Measurements from ENCODE around the gene ACSL1.

The ACSL1 gene

GRCh38 chr4:184810720-184811119, 15.0 kb downstream of the ACSL1 start:
- no peak for DNase-seq

GRCh38 chr4:184808713-184809050, 17.1 kb downstream of the ACSL1 start:
- no peak for DNase-seq

GRCh38 chr4:184807797-184808712, 17.7 kb downstream of the ACSL1 start:
- no peak for DNase-seq

GRCh38 chr4:184807256-184807655, 18.5 kb downstream of the ACSL1 start:
- DNase-seq = no peak

GRCh38 chr4:184806711-184807110, 19.1 kb downstream of the ACSL1 start:
- DNase-seq = no peak

DNA sequence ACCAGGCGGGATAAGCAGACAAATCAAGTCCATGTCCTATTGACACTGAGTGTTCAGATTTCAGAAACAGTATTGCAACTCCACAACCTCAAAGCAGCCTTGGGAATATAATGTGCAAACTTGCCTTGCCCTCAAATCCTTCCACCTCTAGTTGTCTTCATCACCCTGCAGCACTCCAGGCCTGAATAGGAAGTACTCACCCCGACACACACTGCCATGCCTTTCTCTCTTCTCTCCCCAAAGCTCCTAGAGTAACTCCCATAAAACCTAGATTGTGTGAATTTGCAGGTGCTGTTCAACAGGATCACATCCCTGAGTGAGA, 19.6 kb downstream of the ACSL1 start:
- no peak for DNase-seq

DNA sequence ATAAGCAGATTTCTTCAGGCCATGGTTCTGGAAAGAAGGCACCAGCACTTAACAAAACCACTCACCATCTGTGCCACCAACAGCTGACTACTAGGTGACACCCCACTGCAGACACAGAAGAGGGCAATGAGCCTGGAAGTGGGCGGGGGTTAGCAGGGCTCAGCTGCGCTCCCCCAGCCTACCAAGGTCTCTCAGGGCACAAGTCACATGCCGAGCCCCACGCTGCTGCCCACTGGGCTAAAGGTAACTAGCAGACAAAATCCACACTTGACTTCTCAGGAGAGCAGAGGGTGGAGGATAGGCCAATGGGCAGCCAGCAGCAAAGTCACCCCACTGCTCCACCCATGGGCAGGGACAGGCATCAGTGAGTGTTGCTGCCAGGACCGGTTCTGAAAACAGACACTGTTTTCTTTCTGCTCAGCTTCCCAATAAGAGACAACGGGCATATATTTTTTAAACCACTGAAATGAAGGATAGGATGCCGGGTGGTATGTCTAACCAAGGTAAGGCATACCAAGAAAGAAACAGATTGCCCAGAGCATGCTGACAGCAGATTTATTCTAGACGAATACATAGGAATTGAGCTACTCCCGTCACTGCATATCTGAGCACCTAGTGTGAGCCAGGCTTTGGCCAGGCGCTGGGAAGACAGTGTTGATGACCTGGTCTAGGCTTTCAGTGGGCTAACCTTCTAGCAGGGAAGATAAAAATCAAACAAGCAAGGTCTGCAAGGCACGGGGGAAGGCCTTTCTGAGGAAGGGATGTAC, 20.1 kb downstream of the ACSL1 start:
- DNase-seq = no peak

DNA sequence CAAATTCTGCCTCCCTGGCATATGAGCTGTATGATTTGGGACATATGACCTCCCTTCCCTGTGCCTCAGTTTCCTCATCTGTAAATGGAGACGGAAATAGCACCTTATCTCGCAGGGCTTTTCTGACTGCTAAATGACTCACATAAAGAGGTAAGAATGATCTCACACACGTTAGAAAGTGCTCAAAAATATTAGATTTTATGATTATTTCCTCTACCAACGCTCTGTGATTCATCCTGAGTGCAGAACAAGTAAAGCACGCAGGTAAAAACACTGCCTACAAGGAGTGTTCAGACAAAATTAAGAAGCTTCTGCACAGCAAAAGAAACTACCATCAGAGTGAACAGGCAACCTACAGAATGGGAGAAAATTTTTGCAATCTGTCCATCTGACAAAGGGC, 21.1 kb downstream of the ACSL1 start:
- DNase-seq = no peak

DNA sequence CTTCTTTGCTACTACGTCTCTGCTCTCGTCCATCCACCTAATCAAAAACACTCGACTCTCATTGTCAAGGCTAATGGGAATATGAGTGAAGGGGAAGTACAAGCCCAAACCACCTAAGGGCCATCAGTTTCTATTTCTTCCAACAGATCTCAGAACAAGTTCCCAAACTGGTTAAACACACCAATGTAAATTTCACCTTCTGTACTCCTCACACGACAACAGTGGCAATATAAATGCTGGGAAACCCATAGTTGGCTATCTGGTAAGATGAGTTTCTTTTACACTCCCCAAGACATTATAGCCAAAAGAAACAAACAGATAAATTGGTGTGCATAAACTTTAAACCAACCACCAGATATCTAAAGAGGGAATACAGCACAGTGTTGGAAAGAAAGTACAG, 21.9 kb downstream of the ACSL1 start:
- DNase-seq = no peak

DNA sequence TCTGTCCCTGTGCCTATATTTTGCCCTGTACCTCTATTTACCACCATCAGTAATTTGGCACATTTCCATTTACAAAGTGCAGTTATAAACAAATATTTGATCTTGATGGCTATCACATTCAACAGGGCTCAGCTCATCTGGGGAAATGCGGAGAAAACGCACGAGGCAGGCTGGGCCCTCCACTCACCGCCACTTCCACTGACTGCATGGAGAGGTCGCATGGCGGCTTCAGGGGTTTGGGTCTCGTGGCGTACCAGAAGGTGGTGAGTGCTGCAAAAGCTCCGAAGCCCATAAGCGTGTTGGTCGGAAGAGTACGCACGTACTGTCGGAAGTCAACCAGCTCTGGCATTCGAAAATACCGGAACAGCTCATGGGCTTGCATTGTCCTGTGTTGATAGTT, 22.6 kb downstream of the ACSL1 start:
- no peak for DNase-seq

GRCh38 chr4:184802697-184803015, 23.1 kb downstream of the ACSL1 start:
- no peak for DNase-seq

- no peak for DNase-seq
These were observed 23.7 kb downstream of the ACSL1 start for GRCh38 chr4:184801781-184802696.

DNA sequence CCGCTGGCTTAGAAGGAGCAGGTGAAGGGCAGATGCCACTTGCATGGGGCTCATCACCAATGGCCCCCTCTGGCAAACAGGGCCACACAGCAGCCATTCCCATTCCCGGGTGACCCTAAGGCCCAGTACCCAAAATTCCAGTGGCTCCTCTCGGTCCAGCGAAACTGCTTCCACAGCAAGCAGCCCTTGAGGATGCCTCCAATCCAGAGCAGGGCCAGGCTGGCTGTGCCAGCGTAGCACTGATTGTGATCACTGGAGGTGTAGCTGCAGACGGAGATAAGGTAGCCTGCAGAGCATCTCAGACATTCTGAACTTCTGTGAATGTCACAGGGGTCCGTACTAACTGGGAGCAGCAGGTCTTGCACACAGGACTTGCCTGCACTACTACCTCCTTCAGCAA, 27.3 kb downstream of the ACSL1 start:
- DNase-seq = no peak

DNA sequence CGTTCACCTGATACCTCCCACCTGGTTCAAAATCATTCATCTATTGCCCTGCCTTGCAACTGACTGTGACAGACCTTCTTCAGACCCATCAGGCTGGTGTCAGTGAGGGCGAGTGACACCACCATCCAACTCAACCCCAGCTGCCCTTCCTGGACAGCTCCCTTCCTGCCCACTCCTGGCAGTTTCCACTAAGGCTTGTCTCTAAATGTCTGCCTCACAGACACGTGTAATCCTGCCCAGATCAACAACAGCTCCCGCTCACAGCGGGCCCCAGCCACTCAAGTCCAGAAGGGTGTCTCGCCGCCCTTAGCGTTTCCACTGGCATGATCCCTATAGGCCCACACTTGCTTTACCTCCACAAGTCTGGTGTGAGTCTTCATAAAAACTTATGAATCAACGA, 28.9 kb downstream of the ACSL1 start:
- no peak for DNase-seq

- no peak for DNase-seq
These were observed 30.4 kb downstream of the ACSL1 start for GRCh38 chr4:184795214-184795844.

DNA sequence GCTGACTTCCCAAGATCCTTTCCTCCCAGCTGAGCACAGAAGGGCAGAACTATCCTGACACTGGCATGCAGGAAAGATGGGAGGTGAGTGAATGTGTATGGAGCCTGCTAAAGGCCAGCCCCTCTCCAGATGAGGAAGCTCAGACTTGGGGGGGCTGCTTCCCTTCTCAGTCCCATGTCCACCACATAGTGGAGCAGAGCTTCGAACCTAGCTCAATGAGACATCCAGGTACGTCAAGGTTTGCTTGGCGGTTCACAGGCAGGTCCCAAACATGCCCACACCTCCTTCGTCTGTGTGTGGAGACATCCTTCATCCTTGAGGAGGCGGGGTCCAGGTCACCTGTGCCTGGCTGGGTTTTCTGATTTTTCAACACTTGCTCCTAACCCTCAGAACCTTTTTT, 31.3 kb downstream of the ACSL1 start:
- no peak for DNase-seq

DNA sequence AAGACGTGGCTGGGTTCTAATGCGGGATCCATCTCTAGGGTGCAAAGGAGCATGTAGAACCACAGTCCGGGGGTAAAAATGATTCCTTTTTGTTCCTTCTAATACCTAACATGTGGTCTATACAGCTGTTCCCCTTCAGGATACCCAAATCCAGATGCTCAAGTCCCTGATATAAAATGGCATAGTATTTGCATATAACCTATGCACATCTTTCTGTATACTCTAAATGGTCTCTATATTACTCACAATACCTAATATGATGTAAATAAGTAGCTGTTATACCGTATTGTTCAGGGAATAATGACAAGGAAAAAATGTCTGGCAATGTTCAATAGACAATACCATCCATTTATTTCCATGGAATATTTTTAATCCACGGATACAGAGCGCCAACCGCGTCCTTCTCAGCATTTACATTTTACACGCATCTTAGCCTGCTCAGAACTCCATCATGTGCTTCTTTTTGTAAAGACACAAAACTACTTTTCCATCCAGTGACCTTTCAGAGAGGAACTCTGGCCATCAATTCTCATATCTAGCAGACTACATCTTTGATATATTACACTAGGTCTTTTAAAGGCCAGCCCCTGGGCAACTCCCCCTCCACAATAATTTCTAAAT, 31.9 kb downstream of the ACSL1 start:
- no peak for DNase-seq

DNA sequence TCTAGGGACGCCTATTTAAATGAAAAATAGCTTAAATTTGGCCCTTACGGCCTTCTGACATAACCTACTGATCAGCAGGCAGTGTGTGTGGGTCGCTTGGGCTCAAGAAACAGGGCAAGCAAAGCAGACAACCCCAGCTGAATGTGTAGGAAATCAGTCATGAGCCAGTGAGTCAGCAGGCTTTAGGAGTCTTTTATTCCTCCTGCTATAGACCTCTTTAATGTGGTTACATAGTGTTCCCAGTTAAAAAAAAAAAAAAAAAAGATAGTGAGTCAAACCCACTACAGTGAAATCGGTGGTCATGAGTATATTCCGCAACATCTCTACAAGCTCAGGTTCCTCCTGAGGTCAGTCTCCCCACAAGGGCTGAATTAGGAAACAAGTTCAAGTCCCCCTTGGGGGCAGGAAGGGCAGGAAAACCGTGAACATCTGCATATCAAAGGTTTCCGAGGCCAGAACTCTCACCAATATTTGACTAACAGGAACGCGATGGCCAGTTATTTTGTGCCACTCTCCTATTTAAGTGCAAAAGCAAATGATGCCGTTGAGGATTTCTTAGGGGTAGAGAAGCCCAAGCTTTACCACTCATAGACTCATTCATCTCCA, 32.7 kb downstream of the ACSL1 start:
- peak; percentile 14 for DNase-seq

DNA sequence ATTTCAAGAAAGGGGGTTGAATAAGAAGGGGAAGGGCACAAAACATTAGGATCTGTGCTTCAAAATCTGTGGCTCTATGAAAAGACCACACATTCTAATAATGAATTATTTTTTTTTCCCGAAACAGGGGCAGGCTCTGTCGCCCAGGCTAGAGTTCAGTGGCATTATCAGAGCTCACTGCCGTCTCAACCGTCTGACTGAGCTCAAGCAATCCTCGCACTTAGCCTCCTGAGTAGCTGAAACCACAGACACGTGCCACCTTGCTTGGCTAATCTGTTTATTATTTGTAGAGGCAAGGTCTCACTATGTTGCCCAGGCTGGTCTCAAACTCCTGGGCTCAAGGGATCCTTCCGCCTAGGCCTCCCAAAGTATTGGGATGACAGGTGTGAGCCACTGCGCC, 33.4 kb downstream of the ACSL1 start:
- DNase-seq = no peak

DNA sequence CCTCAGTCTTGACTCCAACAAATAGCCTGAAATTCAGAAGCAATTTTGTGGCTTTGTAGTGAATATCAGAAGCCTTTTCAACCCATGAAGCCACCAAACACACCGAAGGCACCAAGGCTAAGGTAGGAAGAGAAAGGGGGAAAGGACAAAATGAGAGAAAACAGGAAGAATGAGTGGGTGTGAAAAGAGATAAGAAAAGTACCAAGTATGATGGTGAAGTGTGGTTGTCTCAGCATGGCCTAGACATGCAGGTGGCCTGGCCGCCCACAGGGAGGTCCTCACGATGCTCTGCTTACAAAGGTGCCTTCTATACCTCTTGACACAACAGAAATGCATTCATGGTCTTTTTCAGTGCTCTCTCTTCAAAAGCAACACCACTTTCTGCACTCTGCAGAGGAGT, 34.9 kb downstream of the ACSL1 start:
- DNase-seq = no peak

DNA sequence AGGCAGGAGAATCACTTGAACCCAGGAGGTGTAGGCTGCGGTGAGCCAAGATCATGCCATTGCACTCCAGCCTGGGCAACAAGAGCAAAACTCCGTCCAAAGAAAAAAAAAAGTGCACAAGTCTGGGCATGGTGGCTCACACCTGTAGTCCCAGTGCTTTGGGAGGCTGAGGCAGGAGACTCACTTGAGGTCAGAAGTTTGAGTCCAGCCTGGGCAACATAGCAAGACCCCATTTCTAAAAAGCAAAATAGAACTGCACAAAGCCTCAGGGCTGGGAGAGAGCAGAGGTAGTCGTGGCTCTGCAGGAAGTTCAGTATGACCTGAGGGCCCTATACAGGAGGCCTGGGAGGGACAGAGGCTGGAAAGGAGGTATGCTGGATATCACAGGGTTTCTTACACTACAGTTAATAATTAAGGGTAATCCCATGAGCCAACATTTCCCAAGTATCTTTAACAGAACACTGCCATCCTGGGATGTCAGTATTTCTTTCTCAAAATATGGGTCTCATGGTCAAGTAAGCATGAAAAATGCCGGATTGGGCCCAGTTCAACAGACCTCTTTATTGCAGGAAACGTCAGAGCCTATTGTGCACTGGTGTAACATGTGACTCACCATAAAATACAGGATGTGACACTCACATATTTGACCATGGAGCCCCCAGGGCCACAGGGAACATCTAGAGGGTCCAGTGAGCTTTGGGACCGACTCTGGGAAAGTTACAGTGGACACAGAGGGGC, 37.8 kb downstream of the ACSL1 start:
- no peak for DNase-seq

Data from CD4-positive, alpha-beta T cell treated with Interleukin-17A for 1 hour (primary cell).